Adrenal gland (tissue), 12 donors: ENCODE data around the gene ADAMTSL1. TPM values are rescaled to one million over a fixed set of nuclear protein-coding genes. Genes with fewer than 3 reads are reported as not detected.

Source experiments
- DNase-seq, 7 donors: peaks; one replicate each; pipeline ENCODE4 v3.0.0-alpha.2; 2019 to 2020
- H3K27ac ChIP-seq, 5 donors: fragments of 200-600 bp; sonication (generic) in 4 of 5; 1 replicate in 3 of 5; 2 replicates in 2 of 5; pipeline versions ENCODE4 v1.5.1 to v1.8.0; 2016 to 2020; ENCODE audit warnings: mild to moderate bottlenecking in 1 of 5
- H3K27me3 ChIP-seq: fragments of 200-600 bp; 2 replicates; pipeline ENCODE4 v1.8.0; 2021
- H3K36me3 ChIP-seq, 2 donors: fragments of 200-600 bp; replicated peaks in 1 of 2; 1 replicate in 1 of 2; 2 replicates in 1 of 2; pipeline versions ENCODE4 v1.5.1 to v1.8.0; 2018 to 2022
- H3K4me1 ChIP-seq, 2 donors: fragments of 200-600 bp; replicated peaks in 1 of 2; 1 replicate in 1 of 2; 2 replicates in 1 of 2; pipeline versions ENCODE4 v1.5.1 to v1.8.0; 2018 to 2021
- H3K4me3 ChIP-seq, 4 donors: fragments of 200-600 bp; sonication (generic) in 3 of 4; one replicate each; pipeline ENCODE4 v1.5.1; 2016 to 2018
- H3K9me3 ChIP-seq, 3 donors: fragments of 200-600 bp; sonication (generic) in 1 of 3; replicated peaks in 1 of 3; 1 replicate in 2 of 3; 2 replicates in 1 of 3; pipeline versions ENCODE4 v1.5.1 to v1.8.0; 2016 to 2021
- CTCF ChIP-seq, 6 experiments: fragments of 450-650 bp in 4 of 6; fragments of 200-600 bp in 2 of 6; sonication (generic) in 1 of 6; IDR thresholded peaks; 1 replicate in 5 of 6; 2 replicates in 1 of 6; pipeline versions ENCODE4 v1.5.1 to v1.8.0; 2016 to 2021; ENCODE audit warnings: antibody characterized with exemption in 6 of 6, mild to moderate bottlenecking in 2 of 6, moderate library complexity in 1 of 6
- POLR2A ChIP-seq, 2 donors: fragments of 450-650 bp; IDR thresholded peaks; one replicate each; pipeline ENCODE4 v1.6.1; 2017; ENCODE audit warnings: antibody characterized with exemption in 2 of 2, mild to moderate bottlenecking in 2 of 2, moderate library complexity in 1 of 2
- WGBS, 4 donors: extraction: QIAGEN DNeasy Blood & Tissue Kit in 2 of 4; methylation state at CpG; one replicate each; pipeline versions ENCODE4 v1.1.5 to v1.1.7; 2013 to 2017; 5-methylcytosine and 5-hydroxymethylcytosine counted together
- intact Hi-C, 2 donors: fragments of 100-400 bp; cut with DNase I; formaldehyde crosslinking; loops; one replicate each; pipeline versions ENCODE4 v1.14.1 to v1.15.0; 2022 to 2023
- polyA plus RNA-seq, 3 donors: library from polyadenylated mRNA; stranded (reverse); fragments of 200-250 nt in 2 of 3; fragments of 350-450 nt in 1 of 3; fragmentation: Illumina TruSeq in 1 of 3; extraction: RNeasy Lipid Tissue Mini Kit (QIAGEN cat#74804) in 1 of 3; gene quantifications; one replicate each; pipeline ENCODE4 v1.2.3, GENCODE V29; 2013 to 2014
- total RNA-seq, 9 donors: library from RNA; depleted of rRNA in 4 of 9; stranded (reverse); fragments of >200 nt in 4 of 9; fragments of 120-200 nt in 1 of 9; fragmentation: NEBNext Ultra II Directional in 1 of 9; extraction: Animal tissue kit (Norgen Biotek cat#: 25700) in 1 of 9; gene quantifications; one replicate each; pipeline versions ENCODE4 v1.1.0 to v1.2.4, GENCODE V29; 2013 to 2023
- donor health status: healthy with polysubstance abuse.
- donor health status: Bipolar disorder and iron deficiency.
- donor health status: DM: yes; HTN: yes; CAD: no.
- donor health status: DM: no; HTN: no; CAD: no.
- donor health status: DM: no; HTN: no; CAD: no.
- donor health status: DM: yes; HTN: yes; CAD: no.

Gene ADAMTSL1
- total and polyA plus RNA-seq, 12 donors, result 4.9 to 38.1 (median 20.6) TPM

GRCh38 chr9:18463991-18464390 is 10.0 kb upstream of the ADAMTSL1 start:
- Histone ChIP-seq H3K4me1 (no peaks in the 10 kb centered on the region), H3K27me3 (no peaks in the 10 kb centered on the region), H3K4me3 (no peak overlapping the region), H3K9me3 (no peaks in the 10 kb centered on the region), H3K27ac (no peak overlapping the region), H3K36me3 (no peaks in the 10 kb centered on the region)
- TF ChIP-seq POLR2A (IDR thresholded peaks at IDR 0.05), result no peak
- TF ChIP-seq CTCF (IDR thresholded peaks at IDR 0.05), result no peak
- intact Hi-C loops, result loop anchor here in 1 of 2 donors (10.0 kb wide), 1 partner anchor 59 kb away; no protein-coding TSS in a partner anchor
- DNase-seq, result no peak

GRCh38 chr9:18466101-18466500 is 7.9 kb upstream of the ADAMTSL1 start:
- DNase-seq, result no peak
- WGBS, 4 donors, result 74 to 81% (median 77%) methylated on average over 4 of the region's 4 CpGs
- Histone ChIP-seq H3K36me3 (no peaks in the 10 kb centered on the region), H3K4me1 (no peaks in the 10 kb centered on the region), H3K27ac (no peak overlapping the region), H3K4me3 (no peak overlapping the region), H3K9me3 (no peaks in the 10 kb centered on the region), H3K27me3 (no peaks in the 10 kb centered on the region)
- TF ChIP-seq CTCF (IDR thresholded peaks at IDR 0.05) (no peak), POLR2A (IDR thresholded peaks at IDR 0.05) (no peak)
- intact Hi-C loops, result loop anchor here in 1 of 2 donors (10.0 kb wide), 1 partner anchor 61 kb away; no protein-coding TSS in a partner anchor

GRCh38 chr9:18467696-18468095 is 6.3 kb upstream of the ADAMTSL1 start:
- intact Hi-C loops, result loop anchor here in 1 of 2 donors (10.0 kb wide), 1 partner anchor 63 kb away; no protein-coding TSS in a partner anchor
- Histone ChIP-seq H3K4me1 (peaks cover 0 to 10% of the 10 kb centered on the region in 2 donors), H3K27ac (no peak overlapping the region), H3K4me3 (no peak overlapping the region), H3K27me3 (no peaks in the 10 kb centered on the region), H3K36me3 (no peaks in the 10 kb centered on the region), H3K9me3 (no peaks in the 10 kb centered on the region)
- 55 to 68% (median 63%) methylated on average over 1 of the region's 1 CpG for WGBS, 4 donors
- no peak for DNase-seq
- TF ChIP-seq POLR2A (IDR thresholded peaks at IDR 0.05), result no peak
- no peak for TF ChIP-seq CTCF (IDR thresholded peaks at IDR 0.05)

GRCh38 chr9:18472435-18472834 is 1.5 kb upstream of the ADAMTSL1 start:
- no peak for DNase-seq
- Histone ChIP-seq H3K27ac (peak overlapping the region in 3 of 5 donors; percentile 11 to 89 (median 70)), H3K36me3 (no peaks in the 10 kb centered on the region)

More at GRCh38 chr9:18472435-18472834, 1.5 kb upstream of the ADAMTSL1 start:
- Histone ChIP-seq H3K9me3 (no peaks in the 10 kb centered on the region), H3K4me3 (peak overlapping the region in 1 of 4 donors; percentile 60), H3K4me1 (peaks cover 0 to 11% of the 10 kb centered on the region in 2 donors), H3K27me3 (no peaks in the 10 kb centered on the region)
- no peak for TF ChIP-seq POLR2A (IDR thresholded peaks at IDR 0.05)
- no peak for TF ChIP-seq CTCF (IDR thresholded peaks at IDR 0.05)
- 50 to 62% (median 55%) methylated on average over 3 of the region's 3 CpGs for WGBS, 4 donors
- intact Hi-C loops, result no loop called here
